GM13977 (cell line): Measurements from ENCODE around the gene HOXA10.

Experiments used
- DNase-seq: peaks from one replicate; pipeline ENCODE4 v3.0.0; 2012; ENCODE audit warnings: low spot score
- in situ Hi-C: fragments of 300-500 bp; cut with MboI; formaldehyde crosslinking; loops from one replicate; pipeline ENCODE4 v1.12.0; 2022; ENCODE audit warnings: low sequenced_read_pairs, low pct_unique_long_range_greater_than_20kb, mixed read lengths, inconsistent platforms; ENCODE audit not compliant: unreplicated experiment
- TF ChIP-seq, protein P1 (sequence below): IDR thresholded peaks from 2 replicates; pipeline ENCODE4 v1.5.1; 2012; ENCODE audit warnings: mild to moderate bottlenecking, control low read depth; ENCODE audit not compliant: insufficient read depth; ENCODE audit errors: extremely low read depth, missing control alignments

The HOXA10 gene

DNA sequence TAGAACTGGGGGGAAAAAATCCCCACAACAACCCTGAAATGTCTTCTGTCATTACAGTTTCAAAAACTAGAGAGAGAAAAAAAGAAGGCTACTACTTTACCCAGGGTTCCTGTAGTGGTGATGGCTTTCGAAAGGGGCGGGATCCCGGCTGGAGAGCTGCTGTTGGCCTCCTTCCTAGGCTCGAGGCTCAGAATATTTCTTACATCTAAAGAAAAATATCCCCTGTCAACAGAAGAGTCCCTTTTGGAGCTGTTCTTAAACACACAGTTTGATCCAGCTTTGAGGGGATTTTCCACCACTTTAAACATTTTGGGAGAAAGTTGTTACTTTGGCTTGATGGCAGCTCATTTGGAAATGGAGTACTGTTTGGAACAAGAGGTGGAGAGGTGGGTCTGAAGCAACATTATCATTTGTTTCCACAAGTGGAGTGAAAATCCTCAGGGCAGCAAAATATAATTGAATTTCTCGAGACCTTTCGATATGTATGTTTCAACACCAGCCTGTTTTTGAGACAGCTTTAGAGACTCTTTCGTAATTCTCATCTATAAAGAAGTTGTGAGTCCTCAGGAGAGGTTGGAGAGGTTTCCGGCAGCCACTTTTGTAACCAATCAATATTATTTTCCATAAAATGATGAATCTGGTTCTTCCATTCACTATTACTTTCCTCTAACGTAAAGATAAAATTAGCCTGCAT, 20.7 kb upstream of the HOXA10 start:
- TF ChIP-seq, protein P1, sequence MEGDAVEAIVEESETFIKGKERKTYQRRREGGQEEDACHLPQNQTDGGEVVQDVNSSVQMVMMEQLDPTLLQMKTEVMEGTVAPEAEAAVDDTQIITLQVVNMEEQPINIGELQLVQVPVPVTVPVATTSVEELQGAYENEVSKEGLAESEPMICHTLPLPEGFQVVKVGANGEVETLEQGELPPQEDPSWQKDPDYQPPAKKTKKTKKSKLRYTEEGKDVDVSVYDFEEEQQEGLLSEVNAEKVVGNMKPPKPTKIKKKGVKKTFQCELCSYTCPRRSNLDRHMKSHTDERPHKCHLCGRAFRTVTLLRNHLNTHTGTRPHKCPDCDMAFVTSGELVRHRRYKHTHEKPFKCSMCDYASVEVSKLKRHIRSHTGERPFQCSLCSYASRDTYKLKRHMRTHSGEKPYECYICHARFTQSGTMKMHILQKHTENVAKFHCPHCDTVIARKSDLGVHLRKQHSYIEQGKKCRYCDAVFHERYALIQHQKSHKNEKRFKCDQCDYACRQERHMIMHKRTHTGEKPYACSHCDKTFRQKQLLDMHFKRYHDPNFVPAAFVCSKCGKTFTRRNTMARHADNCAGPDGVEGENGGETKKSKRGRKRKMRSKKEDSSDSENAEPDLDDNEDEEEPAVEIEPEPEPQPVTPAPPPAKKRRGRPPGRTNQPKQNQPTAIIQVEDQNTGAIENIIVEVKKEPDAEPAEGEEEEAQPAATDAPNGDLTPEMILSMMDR = no peak
- no peak for DNase-seq
- in situ Hi-C loops = no loop called here

DNA sequence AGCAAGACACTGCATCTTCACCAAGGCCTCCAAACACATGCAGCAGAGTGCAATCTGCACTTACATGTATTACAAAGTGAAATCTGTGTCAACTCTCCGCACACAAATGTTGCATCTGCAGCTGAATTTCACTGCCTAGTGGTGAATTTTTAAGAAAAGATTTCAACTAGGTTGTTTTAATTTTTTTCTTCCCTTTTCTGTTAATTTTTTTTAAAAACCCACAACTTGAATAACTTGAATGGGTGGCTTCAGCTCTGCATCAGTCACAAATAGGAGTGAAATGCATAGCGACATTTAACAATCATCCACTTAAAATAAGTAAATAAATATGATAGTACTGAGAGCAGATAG, 19.9 kb upstream of the HOXA10 start:
- no peak for DNase-seq
- in situ Hi-C loops = no loop called here
- TF ChIP-seq, protein P1 = no peak

DNA sequence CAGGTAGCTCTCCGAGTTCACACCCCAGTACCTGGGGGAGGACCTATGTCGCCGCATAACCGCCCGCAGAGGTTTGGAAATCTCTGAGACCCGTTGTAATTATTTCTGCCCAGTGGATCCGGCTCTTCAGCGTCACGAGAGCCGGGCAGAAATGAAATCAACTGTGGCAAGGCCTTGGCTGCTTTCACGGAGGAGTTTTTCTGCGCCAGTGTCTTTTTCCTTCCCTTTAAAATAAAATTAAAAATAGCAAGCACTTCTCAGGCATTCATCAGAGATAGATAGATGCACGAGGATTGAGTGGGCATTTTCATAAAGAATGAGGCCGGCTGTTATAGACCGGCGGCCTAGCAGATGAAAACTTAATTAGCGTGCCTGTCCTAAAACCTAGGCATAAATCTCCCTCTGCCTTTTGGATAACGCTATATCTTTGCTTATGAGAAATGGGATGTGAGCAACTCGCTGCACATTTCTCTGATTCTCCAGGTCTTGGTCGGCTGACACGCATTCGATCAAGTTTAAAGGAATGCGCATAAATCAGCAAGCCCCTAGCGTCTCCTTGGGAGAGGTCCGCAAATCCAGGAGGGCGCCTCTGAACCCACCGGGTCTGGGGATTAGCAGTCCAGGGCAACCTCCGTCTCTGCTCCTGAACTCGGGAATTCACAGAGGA, 19.3 kb upstream of the HOXA10 start:
- DNase-seq = no peak
- in situ Hi-C loops = no loop called here
- TF ChIP-seq, protein P1 = no peak

DNA sequence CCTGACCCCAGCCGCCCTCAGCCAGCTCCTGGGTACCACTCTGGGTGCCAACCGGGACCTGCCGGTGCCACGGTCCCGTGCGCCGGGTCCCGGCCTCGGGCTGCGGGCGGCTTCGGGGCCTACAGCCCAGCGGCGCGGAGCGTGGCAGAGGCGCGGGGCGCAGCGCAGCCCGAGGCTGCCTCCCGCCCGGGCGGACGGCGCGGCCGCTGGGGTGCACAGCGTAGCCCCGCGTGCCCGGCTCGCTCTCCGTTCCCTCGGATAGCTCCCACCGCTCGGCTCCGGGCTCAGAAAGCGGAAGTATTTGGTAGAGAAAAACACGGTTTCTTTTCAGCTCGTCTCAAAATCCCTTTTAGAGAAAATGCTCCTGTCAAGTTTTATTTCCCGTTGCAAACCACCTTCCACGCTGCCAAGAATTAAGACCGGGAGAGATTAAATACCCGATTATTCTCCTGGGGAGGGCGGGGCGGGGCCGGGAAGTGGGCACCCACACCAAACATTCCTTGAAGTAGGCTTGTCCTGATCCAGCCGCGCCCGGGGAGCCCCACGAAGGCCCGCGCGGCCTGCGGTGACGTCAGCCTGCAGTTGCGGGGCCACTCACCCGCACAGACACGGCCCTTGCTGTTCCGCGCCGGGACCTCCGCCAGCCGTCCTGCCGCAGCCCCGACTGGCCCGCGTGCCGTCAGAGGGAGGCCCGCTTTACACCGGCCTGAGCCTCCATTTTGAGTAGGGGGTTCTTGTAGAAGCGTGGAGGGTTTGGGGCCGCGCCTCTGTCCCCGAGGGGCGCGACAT, 18.6 kb upstream of the HOXA10 start:
- TF ChIP-seq, protein P1 = no peak
- in situ Hi-C loops = no loop called here
- DNase-seq = peak; percentile 67

DNA sequence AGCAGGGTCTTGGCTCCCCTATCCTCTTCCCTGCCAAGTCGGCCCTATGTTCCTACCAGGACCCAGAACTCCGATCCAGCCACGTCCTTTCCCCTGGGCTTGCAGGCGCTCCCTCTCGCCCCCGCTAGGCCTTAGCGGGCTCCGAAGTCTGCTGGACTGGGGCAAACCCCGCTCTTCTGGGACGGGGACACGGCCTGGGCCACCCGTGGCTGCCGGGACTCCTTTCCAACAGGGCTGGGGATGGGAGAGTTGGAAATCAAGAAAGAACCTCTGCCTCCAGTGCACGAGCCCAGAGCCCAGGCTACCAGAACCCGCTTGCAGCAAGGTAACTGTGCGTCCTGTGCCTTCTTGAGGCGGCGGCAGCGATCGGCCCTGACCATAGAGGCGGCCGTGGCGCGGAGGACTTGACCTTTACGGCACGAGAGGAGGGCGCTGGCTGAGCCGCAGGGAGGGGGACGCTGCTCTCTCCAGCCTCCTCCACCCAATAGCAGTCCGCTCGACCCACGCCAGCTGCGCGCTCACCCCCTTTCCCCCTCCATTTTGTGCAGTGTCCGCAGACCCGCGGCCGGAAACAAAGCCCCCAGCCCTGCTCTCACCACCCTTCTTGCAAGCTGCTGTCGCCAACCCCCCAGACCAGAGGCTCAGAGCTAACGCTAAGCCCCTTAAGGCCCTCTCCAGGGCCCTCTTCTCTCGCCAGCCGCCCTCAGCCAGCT, 17.9 kb upstream of the HOXA10 start:
- no peak for DNase-seq
- TF ChIP-seq, protein P1 = no peak
- in situ Hi-C loops = no loop called here

DNA sequence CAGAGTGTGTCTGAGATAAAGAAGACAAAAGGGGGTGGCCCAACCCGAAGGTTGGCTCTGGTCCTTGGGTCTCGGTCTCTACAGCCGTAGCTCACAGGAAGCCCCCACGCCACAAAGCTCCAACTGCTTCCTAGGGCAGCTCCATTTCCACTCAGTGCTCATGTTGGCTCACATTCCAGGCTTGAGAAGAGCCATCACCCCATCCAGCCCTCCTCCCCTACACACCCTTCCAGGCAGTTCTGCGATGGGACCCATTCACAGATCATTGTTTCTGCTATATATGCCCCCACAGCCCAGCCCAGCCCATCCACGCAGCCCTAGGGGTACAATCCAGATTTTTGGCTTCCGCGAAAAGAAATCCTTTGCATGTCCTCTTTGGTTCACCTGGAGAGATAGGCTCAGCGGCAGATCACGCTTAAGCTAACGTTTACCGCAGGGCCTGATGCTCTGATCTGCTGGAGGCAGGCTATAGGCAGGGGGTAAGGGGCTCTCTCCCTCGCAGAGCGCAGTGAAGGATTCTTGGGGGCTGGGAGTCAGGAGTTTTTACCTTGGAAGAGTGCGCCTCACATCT, 17.1 kb upstream of the HOXA10 start:
- DNase-seq = no peak
- in situ Hi-C loops = no loop called here
- TF ChIP-seq, protein P1 = no peak
